GM18873 (cell line): ENCODE measurements around the gene CHDH.

Experiments
- ATAC-seq: cut with Tn5 transposase; IDR thresholded peaks from one replicate; pipeline ENCODE4 v1.9.1; 2021; ENCODE audit warnings: mild to moderate bottlenecking, moderate library complexity, moderate number of reproducible peaks; ENCODE audit not compliant: unreplicated experiment, low FRiP score

The CHDH gene

DNA sequence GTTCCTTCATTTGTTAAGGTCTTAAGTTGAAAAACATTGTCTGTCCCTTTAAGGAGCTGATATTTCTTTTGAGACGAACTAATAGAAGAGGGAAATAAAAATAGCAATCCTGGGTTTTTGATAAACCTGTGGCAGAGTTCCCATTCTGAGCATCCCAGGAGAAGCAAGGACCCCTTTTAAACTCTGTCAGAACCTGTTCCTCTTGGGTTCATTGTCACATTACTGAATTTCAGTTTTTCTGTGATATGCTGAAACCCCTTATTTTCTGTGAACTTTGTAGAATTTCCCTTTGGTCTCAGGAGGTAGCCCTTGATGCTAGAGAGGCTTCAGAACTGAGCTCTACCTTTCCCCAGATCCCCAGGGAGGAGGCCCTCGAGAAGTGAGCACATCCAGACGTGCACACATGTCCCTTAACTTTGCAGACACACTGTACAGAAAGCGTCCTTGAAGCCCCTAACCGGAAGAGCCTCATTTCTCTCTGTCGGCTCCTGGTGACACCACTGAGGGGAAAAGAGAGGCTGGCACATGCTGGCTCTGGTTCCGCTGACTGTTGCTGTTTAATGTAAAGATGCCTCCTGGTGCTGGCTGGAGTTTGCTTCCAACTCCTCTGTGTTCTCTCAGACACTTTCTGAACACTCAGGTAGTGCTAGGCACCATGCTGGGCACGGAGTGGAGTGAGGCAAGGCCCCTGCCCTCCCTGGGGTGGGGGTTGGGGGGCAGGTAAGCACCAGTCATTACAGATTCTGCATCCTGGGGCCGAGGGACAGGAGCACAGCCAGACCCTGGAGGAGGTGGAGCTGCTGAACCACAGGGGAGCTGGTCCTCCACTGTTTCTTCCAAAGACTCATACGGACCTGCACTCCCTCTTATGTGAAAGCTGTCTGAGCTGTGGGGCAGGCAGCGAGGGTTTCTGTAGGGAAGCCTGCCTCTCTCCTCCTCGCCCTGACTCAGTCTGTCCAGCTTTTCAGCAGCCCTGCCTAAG lies 77.5 kb downstream of the CHDH start:
- ATAC-seq, result no peak

DNA sequence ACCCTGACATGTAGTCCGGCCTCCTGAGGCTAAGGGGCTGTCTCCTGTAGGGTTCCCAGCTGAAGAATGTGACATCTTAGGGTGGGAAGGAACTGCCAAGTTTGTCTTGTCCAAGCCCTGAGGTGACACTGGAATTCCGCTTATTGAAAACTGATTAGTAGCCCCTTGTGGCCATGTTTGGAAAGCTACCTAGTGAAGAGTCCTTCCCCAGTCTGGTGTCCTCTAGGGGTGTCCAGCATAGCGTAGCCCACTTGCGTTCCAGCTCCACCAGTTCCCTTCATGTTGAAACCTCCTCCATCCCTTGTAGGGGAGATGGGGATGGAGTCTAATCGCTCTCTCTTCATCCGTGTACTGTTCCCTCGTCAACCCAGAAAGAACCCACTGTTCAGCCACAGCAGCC lies 79.5 kb downstream of the CHDH start:
- no peak for ATAC-seq

DNA sequence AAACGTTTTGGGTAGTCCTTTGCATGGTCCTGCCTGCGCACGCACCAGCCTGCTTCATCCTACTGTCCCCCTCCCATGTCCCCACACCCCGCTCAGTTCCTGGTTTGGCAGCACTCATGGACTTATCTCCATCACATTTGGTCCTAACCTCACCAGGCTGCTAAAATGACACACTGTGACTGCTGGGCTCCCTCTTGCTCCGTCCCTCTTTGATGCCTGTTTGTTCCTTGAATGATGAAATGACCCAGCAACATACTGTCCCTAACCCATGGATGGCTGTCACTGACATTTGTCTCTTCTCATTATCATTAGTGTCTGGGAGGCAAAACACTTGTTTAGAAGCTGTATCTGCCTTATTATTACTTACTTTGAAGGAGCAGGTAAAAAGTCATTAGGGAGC lies 80.5 kb downstream of the CHDH start:
- no peak for ATAC-seq

DNA sequence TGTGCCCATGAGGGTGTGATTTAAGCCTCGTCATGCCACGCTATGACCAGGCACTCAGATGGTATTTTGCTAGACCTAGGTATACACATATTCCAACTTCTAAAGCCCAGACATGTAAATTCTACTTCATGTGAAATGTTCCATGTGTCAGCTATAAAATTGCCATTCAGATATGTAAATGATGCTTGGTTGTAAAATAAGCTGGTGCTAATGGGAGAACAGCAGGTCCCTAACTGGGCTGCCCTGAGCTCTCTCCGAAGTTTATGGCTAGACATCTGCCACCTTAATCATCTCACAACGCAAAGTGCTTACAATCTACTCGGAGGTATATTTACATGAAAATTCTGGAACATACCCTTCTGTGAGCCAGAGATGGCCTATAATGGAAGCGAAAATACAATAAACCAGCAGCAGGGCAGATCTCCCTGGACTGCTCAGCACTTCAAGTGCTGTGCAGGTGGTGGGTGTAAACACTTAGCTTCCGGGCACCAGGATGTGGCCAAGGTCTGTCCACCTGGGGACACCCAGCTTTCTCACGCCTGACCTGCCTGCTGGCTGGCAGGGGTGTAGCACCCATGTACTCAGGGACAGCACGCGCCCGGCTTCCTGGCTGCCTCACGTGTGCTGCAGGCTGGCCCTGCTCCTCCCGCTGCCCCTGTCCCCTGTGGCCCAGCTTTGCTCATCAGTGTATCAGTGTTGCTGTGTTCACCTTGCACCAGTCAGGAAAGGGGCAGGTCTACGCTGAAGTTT lies 82.0 kb downstream of the CHDH start:
- ATAC-seq, result no peak

DNA sequence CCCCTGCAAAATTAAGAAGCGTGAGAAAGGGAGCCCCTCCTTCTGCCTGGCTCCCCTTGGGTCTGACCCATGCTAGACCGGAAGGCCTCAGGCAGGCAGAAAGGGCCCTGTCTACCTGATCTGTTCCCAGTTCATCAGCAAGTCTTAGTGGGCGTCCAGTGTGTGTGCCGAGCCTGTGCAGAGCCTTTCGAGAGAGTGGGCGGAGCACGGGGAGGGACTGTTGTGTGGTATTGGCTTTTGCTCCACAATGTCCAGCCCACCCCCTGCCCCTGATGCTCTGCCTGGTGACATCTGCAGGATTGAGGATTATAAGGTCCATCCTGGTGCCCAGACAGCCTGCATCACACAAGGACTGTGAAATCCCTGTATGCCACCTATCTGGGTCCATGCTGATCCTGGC lies 82.9 kb downstream of the CHDH start:
- ATAC-seq, result no peak
